ENCODE data around the gene PDAP1. TPM values are rescaled to one million over a fixed set of nuclear protein-coding genes. Genes with fewer than 3 reads are reported as not detected.

PDAP1 gene
- total and polyA plus RNA-seq, 9 of the 15 experiments (the other 6 are each of a cell fraction or from before 2014, with no cell fraction given): 10.2 to 315 (median 129) TPM

DNA sequence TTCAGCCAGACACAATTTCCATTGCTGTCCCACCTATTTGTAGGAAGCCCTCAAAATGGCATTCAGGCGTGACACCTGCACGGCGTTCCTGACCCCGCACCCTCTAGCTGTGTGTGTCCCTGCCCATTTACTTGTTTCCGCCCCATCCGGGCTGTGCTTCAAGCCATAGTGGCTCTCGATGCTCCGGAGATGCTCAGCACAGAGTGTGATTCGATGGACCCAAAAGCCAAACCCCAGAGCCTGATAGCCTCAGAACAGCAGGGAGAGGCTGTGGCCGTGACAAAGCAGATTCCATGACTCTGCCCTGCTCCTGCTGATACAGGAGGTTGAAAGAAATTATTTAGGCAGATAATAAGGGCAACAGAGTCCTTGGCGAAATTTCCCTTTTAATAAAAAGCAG is 13.8 kb upstream of the PDAP1 start (continued):
- TF ChIP-seq NRF1 (conservative IDR thresholded peaks at IDR 0.05 in 1 of 2, IDR thresholded peaks at IDR 0.05 in 1 of 2) (peak; percentile 36 to 55; a peak in 3 of 4 replicates), SIN3B (IDR thresholded peaks at IDR 0.05; ENCODE audit: low read depth) (no peak), ZNF184 (CRISPR knock-in tag; IDR thresholded peaks at IDR 0.05) (no peak), TEAD1 (CRISPR knock-in tag; IDR thresholded peaks at IDR 0.05) (0 out of 4 replicates have a peak, but pooled peaks of 1 of the 2 experiments have one; percentile 34), ARID1B (IDR thresholded peaks at IDR 0.05) (peak; percentile 36; the same call in 1 of the 2 replicates), ZNF23 (CRISPR knock-in tag; IDR thresholded peaks at IDR 0.05) (no peak), EP400 (IDR thresholded peaks at IDR 0.05) (no peak), RCOR1 (IDR thresholded peaks at IDR 0.05; ENCODE audit: borderline replicate concordance in 1 of 2, low read depth in 2 of 2, low read length in 2 of 2) (peak in 1 of 2 experiments; percentile 56; a peak in 1 of 4 replicates), KLF10 (CRISPR knock-in tag; IDR thresholded peaks at IDR 0.05) (no peak), DPF2 (IDR thresholded peaks at IDR 0.05) (peak; percentile 39; the same call in 1 of the 2 replicates), RAD51 (IDR thresholded peaks at IDR 0.05; ENCODE audit: borderline replicate concordance, low read depth) (no peak), ZNF174 (CRISPR knock-in tag; IDR thresholded peaks at IDR 0.05) (no peak), TFAM (CRISPR knock-in tag; conservative IDR thresholded peaks at IDR 0.05) (no peak), MAFF (IDR thresholded peaks at IDR 0.05; ENCODE audit: low read length) (peak; percentile 80)
- TF ChIP-seq, protein P1, sequence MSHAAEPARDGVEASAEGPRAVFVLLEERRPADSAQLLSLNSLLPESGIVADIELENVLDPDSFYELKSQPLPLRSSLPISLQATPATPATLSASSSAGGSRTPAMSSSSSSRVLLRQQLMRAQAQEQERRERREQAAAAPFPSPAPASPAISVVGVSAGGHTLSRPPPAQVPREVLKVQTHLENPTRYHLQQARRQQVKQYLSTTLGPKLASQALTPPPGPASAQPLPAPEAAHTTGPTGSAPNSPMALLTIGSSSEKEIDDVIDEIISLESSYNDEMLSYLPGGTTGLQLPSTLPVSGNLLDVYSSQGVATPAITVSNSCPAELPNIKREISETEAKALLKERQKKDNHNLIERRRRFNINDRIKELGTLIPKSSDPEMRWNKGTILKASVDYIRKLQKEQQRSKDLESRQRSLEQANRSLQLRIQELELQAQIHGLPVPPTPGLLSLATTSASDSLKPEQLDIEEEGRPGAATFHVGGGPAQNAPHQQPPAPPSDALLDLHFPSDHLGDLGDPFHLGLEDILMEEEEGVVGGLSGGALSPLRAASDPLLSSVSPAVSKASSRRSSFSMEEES (CRISPR knock-in tag; IDR thresholded peaks at IDR 0.05): no peak
- TF ChIP-seq, protein P2, sequence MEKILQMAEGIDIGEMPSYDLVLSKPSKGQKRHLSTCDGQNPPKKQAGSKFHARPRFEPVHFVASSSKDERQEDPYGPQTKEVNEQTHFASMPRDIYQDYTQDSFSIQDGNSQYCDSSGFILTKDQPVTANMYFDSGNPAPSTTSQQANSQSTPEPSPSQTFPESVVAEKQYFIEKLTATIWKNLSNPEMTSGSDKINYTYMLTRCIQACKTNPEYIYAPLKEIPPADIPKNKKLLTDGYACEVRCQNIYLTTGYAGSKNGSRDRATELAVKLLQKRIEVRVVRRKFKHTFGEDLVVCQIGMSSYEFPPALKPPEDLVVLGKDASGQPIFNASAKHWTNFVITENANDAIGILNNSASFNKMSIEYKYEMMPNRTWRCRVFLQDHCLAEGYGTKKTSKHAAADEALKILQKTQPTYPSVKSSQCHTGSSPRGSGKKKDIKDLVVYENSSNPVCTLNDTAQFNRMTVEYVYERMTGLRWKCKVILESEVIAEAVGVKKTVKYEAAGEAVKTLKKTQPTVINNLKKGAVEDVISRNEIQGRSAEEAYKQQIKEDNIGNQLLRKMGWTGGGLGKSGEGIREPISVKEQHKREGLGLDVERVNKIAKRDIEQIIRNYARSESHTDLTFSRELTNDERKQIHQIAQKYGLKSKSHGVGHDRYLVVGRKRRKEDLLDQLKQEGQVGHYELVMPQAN (IDR thresholded peaks at IDR 0.05; ENCODE audit: borderline replicate concordance): no peak
- TF ChIP-seq, protein P3, sequence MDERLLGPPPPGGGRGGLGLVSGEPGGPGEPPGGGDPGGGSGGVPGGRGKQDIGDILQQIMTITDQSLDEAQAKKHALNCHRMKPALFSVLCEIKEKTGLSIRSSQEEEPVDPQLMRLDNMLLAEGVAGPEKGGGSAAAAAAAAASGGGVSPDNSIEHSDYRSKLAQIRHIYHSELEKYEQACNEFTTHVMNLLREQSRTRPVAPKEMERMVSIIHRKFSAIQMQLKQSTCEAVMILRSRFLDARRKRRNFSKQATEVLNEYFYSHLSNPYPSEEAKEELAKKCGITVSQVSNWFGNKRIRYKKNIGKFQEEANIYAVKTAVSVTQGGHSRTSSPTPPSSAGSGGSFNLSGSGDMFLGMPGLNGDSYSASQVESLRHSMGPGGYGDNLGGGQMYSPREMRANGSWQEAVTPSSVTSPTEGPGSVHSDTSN (CRISPR knock-in tag; IDR thresholded peaks at IDR 0.05; ENCODE audit: low read depth): no peak
- TF ChIP-seq, protein P3 (tag; conservative IDR thresholded peaks at IDR 0.05; ENCODE audit: low read depth): no peak
- TF ChIP-seq, protein P4, sequence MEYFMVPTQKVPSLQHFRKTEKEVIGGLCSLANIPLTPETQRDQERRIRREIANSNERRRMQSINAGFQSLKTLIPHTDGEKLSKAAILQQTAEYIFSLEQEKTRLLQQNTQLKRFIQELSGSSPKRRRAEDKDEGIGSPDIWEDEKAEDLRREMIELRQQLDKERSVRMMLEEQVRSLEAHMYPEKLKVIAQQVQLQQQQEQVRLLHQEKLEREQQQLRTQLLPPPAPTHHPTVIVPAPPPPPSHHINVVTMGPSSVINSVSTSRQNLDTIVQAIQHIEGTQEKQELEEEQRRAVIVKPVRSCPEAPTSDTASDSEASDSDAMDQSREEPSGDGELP (CRISPR knock-in tag; IDR thresholded peaks at IDR 0.05; ENCODE audit: borderline replicate concordance): 0 out of 2 replicates have a peak, but pooled peaks have one; percentile 18
- TF ChIP-seq, protein P5, sequence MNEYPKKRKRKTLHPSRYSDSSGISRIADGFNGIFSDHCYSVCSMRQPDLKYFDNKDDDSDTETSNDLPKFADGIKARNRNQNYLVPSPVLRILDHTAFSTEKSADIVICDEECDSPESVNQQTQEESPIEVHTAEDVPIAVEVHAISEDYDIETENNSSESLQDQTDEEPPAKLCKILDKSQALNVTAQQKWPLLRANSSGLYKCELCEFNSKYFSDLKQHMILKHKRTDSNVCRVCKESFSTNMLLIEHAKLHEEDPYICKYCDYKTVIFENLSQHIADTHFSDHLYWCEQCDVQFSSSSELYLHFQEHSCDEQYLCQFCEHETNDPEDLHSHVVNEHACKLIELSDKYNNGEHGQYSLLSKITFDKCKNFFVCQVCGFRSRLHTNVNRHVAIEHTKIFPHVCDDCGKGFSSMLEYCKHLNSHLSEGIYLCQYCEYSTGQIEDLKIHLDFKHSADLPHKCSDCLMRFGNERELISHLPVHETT (CRISPR knock-in tag; conservative IDR thresholded peaks at IDR 0.05 in 1 of 2, IDR thresholded peaks at IDR 0.05 in 1 of 2): 0 out of 4 replicates have a peak, but pooled peaks of 1 of the 2 experiments have one; percentile 29

Measured in K562 (cell line).